Gastrocnemius medialis (tissue), 4 donors: ENCODE measurements around the gene CNST. TPM values are rescaled to one million over a fixed set of nuclear protein-coding genes. Genes with fewer than 3 reads are reported as not detected.

Source experiments
- ATAC-seq, 2 donors: fragments of 150-250 bp; one replicate each; pipeline ENCODE4 v1.9.1; 2016
- DNase-seq, 2 donors: peaks; one replicate each; pipeline ENCODE4 v3.0.0-alpha.2; 2019
- H3K27ac ChIP-seq, 4 donors: fragments of 200-600 bp; sonication (generic); 1 replicate in 1 of 4; 2 replicates in 3 of 4; pipeline ENCODE4 v1.5.1; 2016 to 2018; ENCODE audit warnings: mild to moderate bottlenecking in 2 of 4, moderate library complexity in 1 of 4
- H3K27me3 ChIP-seq, 3 donors: fragments of 200-600 bp; sonication (generic) in 2 of 3; 1 replicate in 1 of 3; 2 replicates in 2 of 3; pipeline versions ENCODE4 v1.5.1 to v1.6.0; 2016 to 2019; ENCODE audit warnings: mild to moderate bottlenecking in 1 of 3, moderate library complexity in 1 of 3
- H3K36me3 ChIP-seq, 2 donors: fragments of 200-600 bp; sonication (generic) in 1 of 2; one replicate each; pipeline ENCODE4 v1.5.1; 2017 to 2018
- H3K4me1 ChIP-seq, 2 donors: fragments of 200-600 bp; sonication (generic) in 1 of 2; one replicate each; pipeline ENCODE4 v1.5.1; 2016 to 2017; ENCODE audit warnings: mild to moderate bottlenecking in 2 of 2
- H3K4me3 ChIP-seq, 4 donors: fragments of 200-600 bp; sonication (generic) in 3 of 4; 1 replicate in 1 of 4; 2 replicates in 3 of 4; pipeline ENCODE4 v1.5.1; 2016 to 2019; ENCODE audit warnings: mild to moderate bottlenecking in 2 of 4
- H3K9me3 ChIP-seq, 3 donors: fragments of 200-600 bp; sonication (generic) in 2 of 3; 1 replicate in 1 of 3; 2 replicates in 2 of 3; pipeline ENCODE4 v1.5.1; 2016 to 2019
- CTCF ChIP-seq, 5 experiments: fragments of 450-650 bp in 3 of 5; fragments of 200-600 bp in 2 of 5; sonication (generic) in 2 of 5; IDR thresholded peaks in 4 of 5; conservative IDR thresholded peaks in 1 of 5; 1 replicate in 4 of 5; 2 replicates in 1 of 5; pipeline ENCODE4 v1.5.1; 2016 to 2019; ENCODE audit warnings: antibody characterized with exemption in 5 of 5, mild to moderate bottlenecking in 3 of 5, moderate library complexity in 3 of 5
- POLR2A ChIP-seq, 2 donors: fragments of 450-650 bp; IDR thresholded peaks; one replicate each; pipeline ENCODE4 v1.6.1; 2017; ENCODE audit warnings: antibody characterized with exemption in 2 of 2, mild to moderate bottlenecking in 2 of 2, moderate library complexity in 2 of 2
- in situ Hi-C, 4 donors: fragments of 200-750 bp; cut with MboI; loops; one replicate each; pipeline versions ENCODE4 v1.15.0 to v1.8.0; 2017; ENCODE audit warnings: low sequenced_read_pairs in 4 of 4
- intact Hi-C: fragments of 100-400 bp; cut with DNase I; formaldehyde crosslinking; loops from one replicate; pipeline ENCODE4 v1.15.1; 2023; ENCODE audit warnings: low total_unique reads
- total RNA-seq, 4 donors: library from RNA; depleted of rRNA; stranded (reverse); fragments of >200 nt; gene quantifications; one replicate each; pipeline versions ENCODE4 v1.1.0 to v1.2.3, GENCODE V29; 2016

Gene CNST
- total RNA-seq, 4 donors from 2014 or later = 62.7 to 105 (median 81.5) TPM

DNA sequence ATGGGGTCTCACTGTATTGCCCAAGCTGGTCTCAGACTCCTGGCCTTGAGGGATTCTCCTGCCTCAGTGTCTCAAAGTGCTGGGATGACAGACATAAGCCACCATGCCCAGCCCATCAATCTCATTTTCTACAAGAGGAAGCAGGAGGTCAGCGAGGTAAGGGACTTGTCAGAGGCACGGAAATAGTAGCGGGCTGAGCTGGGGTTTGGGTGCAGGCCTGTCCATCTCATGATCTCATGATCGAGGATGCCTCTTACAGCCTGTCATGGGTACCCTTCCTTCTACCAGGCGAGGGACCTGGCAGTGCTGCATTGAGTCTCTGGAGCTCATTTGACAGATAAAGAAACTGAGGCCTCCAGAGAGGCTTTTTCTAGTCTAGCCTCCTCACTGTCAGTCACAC is 129.4 kb downstream of the CNST start:
- DNase-seq (no peak), ATAC-seq (no peak)
- Histone ChIP-seq H3K27ac (no peak overlapping the region), H3K4me1 (peaks cover 15 to 20% of the 10 kb centered on the region in 2 donors), H3K4me3 (no peak overlapping the region), H3K27me3 (no peaks in the 10 kb centered on the region), H3K36me3 (no peaks in the 10 kb centered on the region), H3K9me3 (no peaks in the 10 kb centered on the region)
- in situ Hi-C loops = loop anchor here (5.0 to 10.0 kb wide), 5 partner anchors 51 to 201 kb away; partner anchors contain the start of genes CNST (in 1 of the 4) and TFB2M (in 1 of the 4)
- TF ChIP-seq POLR2A (IDR thresholded peaks at IDR 0.05) (no peak), CTCF (IDR thresholded peaks at IDR 0.05 in 4 of 5, conservative IDR thresholded peaks at IDR 0.05 in 1 of 5) (no peak)
- intact Hi-C loops = loop anchor here (5.0 kb wide), 1 partner anchor 57 kb away; no protein-coding TSS in a partner anchor

GRCh38 chr1:246698466-246699094 is 132.3 kb downstream of the CNST start:
- H3K9me3 ChIP-seq = no peaks in the 10 kb centered on the region
- in situ Hi-C loops (loop anchor here (5.0 to 10.0 kb wide), 5 partner anchors 54 to 204 kb away; partner anchors contain the start of genes CNST (in 1 of the 4) and TFB2M (in 1 of the 4)), intact Hi-C loops (loop anchor here (1.0 to 5.0 kb wide), 4 partner anchors 51 to 201 kb away; partner anchors contain the start of genes CNST and TFB2M)
- no peak for TF ChIP-seq CTCF (IDR thresholded peaks at IDR 0.05 in 4 of 5, conservative IDR thresholded peaks at IDR 0.05 in 1 of 5)
- no peak for TF ChIP-seq POLR2A (IDR thresholded peaks at IDR 0.05)
- peak overlapping the region; percentile 83 to 91 (median 88) for H3K27ac ChIP-seq
- no peaks in the 10 kb centered on the region for H3K27me3 ChIP-seq
- ATAC-seq = peak; percentile 11 to 19
- DNase-seq = no peak
- no peaks in the 10 kb centered on the region for H3K36me3 ChIP-seq
- peaks cover 9 to 13% of the 10 kb centered on the region in 2 donors for H3K4me1 ChIP-seq
- peak overlapping the region; percentile 17 to 38 (median 32) for H3K4me3 ChIP-seq

GRCh38 chr1:246699095-246699735 is 133.0 kb downstream of the CNST start:
- Histone ChIP-seq H3K4me1 (peaks cover 9 to 13% of the 10 kb centered on the region in 2 donors), H3K4me3 (peak overlapping the region; percentile 17 to 38 (median 34)), H3K27ac (peak overlapping the region; percentile 83 to 91 (median 88)), H3K9me3 (no peaks in the 10 kb centered on the region), H3K27me3 (no peaks in the 10 kb centered on the region), H3K36me3 (no peaks in the 10 kb centered on the region)
- ATAC-seq (peak; percentile 99 to 100), DNase-seq (peak; percentile 90 to 93)
- intact Hi-C loops (loop anchor here (1.0 to 5.0 kb wide), 4 partner anchors 52 to 202 kb away; partner anchors contain the start of genes CNST and TFB2M), in situ Hi-C loops (loop anchor here (5.0 to 10.0 kb wide), 5 partner anchors 54 to 204 kb away; partner anchors contain the start of genes CNST (in 1 of the 4) and TFB2M (in 1 of the 4))
- TF ChIP-seq POLR2A (IDR thresholded peaks at IDR 0.05) (peak; percentile 43 to 53), CTCF (IDR thresholded peaks at IDR 0.05 in 4 of 5, conservative IDR thresholded peaks at IDR 0.05 in 1 of 5) (peak; percentile 85 to 92 (median 87))

DNA sequence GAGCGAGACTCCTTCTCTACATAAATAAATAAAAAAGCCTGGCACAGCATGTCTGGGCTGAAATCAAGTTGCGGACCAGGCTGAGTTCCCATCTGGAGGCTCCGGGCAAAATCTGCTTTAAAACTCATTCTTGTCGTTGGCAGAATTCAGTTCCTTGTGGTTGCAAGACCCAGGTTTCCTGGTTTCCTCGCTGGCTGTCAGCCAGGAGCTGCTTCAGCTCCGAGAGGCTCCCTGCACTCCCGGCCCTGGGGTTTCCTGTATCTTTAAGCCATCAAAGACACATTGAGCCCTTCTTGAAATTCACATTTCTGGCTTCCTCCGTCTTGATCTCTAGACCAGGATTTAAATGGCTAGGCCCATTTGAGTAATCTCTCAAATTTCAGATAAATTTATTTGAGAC is 137.3 kb downstream of the CNST start:
- H3K4me1 ChIP-seq = peaks cover 3 to 6% of the 10 kb centered on the region in 2 donors
- ATAC-seq (no peak), DNase-seq (no peak)
- H3K4me3 ChIP-seq = no peak overlapping the region
- no peaks in the 10 kb centered on the region for H3K27me3 ChIP-seq
- no peaks in the 10 kb centered on the region for H3K36me3 ChIP-seq
- no peaks in the 10 kb centered on the region for H3K9me3 ChIP-seq
- in situ Hi-C loops = no loop called here
- no peak overlapping the region for H3K27ac ChIP-seq
- intact Hi-C loops = no loop called here
- TF ChIP-seq CTCF (IDR thresholded peaks at IDR 0.05 in 4 of 5, conservative IDR thresholded peaks at IDR 0.05 in 1 of 5) = no peak
